HG02981 (cell line): ENCODE data around the gene TTC6.

Experiments used
- ATAC-seq: cut with Tn5 transposase; IDR thresholded peaks from one replicate; pipeline ENCODE4 v1.9.1; 2021; ENCODE audit warnings: mild to moderate bottlenecking, moderate library complexity; ENCODE audit not compliant: unreplicated experiment

TTC6 gene

GRCh38 chr14:37623426-37623951 is 28.1 kb downstream of the TTC6 start:
- no peak for ATAC-seq

DNA sequence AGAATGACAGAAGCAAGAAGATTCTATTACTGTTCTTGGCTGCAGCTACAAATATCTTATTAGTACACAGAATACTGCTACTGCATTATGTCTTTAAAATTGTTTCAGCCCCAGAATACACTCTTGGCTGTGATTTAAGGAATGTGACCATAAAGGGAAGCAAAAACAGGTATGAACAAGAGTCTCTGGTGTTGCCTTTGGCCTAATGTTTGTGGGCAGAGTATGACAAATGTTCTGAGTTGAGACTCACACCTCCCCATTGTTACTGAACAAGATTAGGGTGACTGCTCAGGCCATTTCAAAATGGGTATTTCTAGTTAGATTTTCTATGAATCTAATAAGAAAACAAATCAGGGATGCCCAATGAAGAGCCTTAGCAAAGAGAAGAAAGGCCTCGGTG is 28.5 kb downstream of the TTC6 start:
- no peak for ATAC-seq

GRCh38 chr14:37625597-37626595 is 30.5 kb downstream of the TTC6 start:
- no peak for ATAC-seq

DNA sequence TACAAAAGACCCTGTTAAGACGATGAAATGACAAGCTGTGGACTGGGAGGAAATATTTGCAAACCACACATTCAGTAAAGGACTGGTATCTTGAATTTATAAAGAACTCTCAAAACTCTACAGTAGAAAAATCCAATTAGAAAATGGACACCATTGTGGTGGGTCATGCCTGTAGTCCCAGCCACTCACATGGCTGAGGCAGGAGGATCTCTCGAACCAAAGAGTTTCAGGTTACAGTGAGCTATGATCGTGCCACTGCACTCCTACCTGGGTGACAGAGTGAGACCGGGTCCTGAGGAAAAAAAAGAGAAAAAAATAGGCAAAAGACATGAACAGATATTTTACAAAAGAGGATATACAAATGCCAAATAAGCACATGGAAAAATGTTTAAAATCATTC is 41.9 kb downstream of the TTC6 start:
- ATAC-seq, result no peak

- ATAC-seq, result no peak
Observed at GRCh38 chr14:37638599-37638998, 43.2 kb downstream of the TTC6 start.

DNA sequence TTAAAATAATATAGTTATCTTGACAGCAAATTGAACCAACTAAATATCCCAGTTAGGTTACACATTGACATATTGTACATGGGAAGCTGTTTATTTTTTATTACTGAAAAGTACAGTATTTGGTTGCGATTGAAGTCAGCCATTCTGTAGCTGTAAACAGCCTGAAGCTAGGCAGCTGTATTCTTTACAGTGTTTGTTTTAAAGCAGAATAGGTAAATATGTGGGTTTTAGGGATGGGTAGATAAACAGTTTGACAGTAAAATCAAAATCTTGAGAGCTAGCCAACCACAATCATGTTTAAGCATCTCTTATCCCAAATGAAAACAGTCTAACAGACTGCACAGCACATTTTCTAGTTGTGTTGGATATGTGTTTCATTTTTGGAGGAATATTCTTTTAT is 45.7 kb downstream of the TTC6 start:
- ATAC-seq, result no peak

DNA sequence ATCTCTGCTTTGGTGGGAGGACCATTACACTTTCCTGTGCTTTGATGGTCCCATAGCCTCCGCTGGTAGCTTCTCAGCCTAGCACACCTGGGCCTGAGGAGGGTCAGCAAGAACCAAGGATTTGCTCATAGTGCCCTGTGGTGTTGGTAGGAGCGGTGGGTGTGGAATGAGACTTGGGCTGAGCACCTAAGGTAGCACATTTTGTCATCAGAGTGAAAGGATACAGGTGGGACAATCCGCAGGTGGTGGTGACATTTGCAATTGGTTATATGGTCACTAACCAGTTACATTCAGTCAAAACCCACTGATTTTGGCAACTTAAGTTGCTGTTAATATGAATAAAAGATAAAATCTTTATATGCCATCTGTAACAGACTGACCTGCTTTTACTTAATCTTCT is 46.7 kb downstream of the TTC6 start:
- ATAC-seq, result no peak

DNA sequence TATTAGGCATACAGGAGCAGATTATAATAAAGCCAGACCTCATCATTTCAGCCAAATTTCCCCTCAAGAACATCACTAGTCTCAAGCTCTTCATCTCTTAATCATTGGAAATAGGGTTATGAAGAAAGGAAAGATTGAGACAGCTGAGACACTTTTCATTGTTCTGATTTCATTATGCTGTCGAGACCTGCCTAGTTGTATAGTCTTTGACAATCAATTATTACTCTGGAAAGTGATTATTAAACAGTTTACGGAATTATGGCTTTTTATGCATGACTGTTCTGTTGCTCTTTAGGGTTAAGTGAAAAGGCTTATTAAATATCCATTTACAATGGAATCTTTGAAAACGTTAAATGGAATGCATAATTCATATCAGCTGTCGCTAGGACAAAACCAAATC is 48.3 kb downstream of the TTC6 start:
- no peak for ATAC-seq
